Right atrium auricular region (tissue), 2 donors: ENCODE results near the gene UBE2D3. TPM values are rescaled to one million over a fixed set of nuclear protein-coding genes. Genes with fewer than 3 reads are reported as not detected.

ENCODE experiments used
- DNase-seq: peaks from one replicate; pipeline ENCODE4 v3.0.0-alpha.2; 2019; ENCODE audit warnings: low spot score
- H3K27ac ChIP-seq, 2 donors: fragments of 200-600 bp; sonication (generic); 1 replicate in 1 of 2; 2 replicates in 1 of 2; pipeline ENCODE4 v1.5.1; 2016 to 2019
- H3K27me3 ChIP-seq, 2 donors: fragments of 200-600 bp; sonication (generic); one replicate each; pipeline versions ENCODE4 v1.5.1 to v1.6.0; 2017 to 2019
- H3K36me3 ChIP-seq: fragments of 200-600 bp; sonication (generic); one replicate; pipeline ENCODE4 v1.5.1; 2016
- H3K4me1 ChIP-seq, 2 donors: fragments of 200-600 bp; sonication (generic); one replicate each; pipeline versions ENCODE4 v1.5.1 to v1.6.0; 2017 to 2019
- H3K4me3 ChIP-seq, 2 donors: fragments of 200-600 bp; sonication (generic); 1 replicate in 1 of 2; 2 replicates in 1 of 2; pipeline ENCODE4 v1.5.1; 2017 to 2019; ENCODE audit warnings: mild to moderate bottlenecking in 1 of 2, moderate library complexity in 1 of 2
- H3K9me3 ChIP-seq, 2 donors: fragments of 200-600 bp; sonication (generic); one replicate each; pipeline ENCODE4 v1.5.1; 2019
- CTCF ChIP-seq, 2 donors: fragments of 200-600 bp; sonication (generic); IDR thresholded peaks; one replicate each; pipeline ENCODE4 v1.5.1; 2019; ENCODE audit warnings: antibody characterized with exemption in 2 of 2
- total RNA-seq, 2 donors: library from RNA; depleted of rRNA; stranded (reverse); fragments of >200 nt; gene quantifications; one replicate each; pipeline ENCODE4 v1.1.0, GENCODE V29; 2016

UBE2D3 gene
- total RNA-seq, 2 donors from 2014 or later = 288 to 322 TPM

- Histone ChIP-seq H3K36me3 (peaks cover 74% of the 10 kb centered on the region), H3K27me3 (no peaks in the 10 kb centered on the region), H3K9me3 (no peaks in the 10 kb centered on the region), H3K27ac (no peak overlapping the region), H3K4me1 (no peaks in the 10 kb centered on the region), H3K4me3 (no peak overlapping the region)
- DNase-seq = no peak
- TF ChIP-seq CTCF (IDR thresholded peaks at IDR 0.05) = no peak
Measured at GRCh38 chr4:102794999-102795398, 32.4 kb downstream of the UBE2D3 start.

GRCh38 chr4:102792361-102792936 lies 34.9 kb downstream of the UBE2D3 start:
- Histone ChIP-seq H3K9me3 (peaks cover 0 to 5% of the 10 kb centered on the region in 2 donors), H3K4me3 (no peak overlapping the region), H3K27me3 (no peaks in the 10 kb centered on the region), H3K27ac (no peak overlapping the region), H3K4me1 (no peaks in the 10 kb centered on the region), H3K36me3 (peaks cover 49% of the 10 kb centered on the region)
- no peak for TF ChIP-seq CTCF (IDR thresholded peaks at IDR 0.05)
- DNase-seq = no peak

DNA sequence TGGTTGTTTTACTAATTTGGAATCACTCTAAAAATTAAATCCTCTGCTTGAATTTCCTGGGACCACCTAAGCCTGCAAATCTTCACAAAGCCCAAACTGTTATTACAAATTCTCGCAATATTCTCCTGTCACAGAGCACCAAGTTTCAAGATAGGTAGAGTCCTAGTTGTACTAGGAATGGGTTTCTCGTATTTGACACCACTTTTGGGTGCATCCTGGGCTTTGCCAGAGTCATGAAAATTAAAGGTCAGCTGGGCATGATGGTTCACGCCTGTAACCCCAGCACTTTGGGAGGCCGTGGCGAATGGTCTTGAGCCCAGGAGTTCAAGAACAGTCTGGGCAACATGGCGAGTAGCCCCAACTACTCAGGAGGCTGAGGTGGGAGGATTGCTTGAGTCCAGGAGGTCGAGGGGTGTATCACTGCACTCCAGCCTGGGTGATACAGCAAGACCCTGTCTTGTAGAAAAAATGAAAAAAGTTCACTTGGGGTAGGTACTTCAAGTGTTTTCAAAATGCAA lies 36.0 kb downstream of the UBE2D3 start:
- no peaks in the 10 kb centered on the region for H3K4me1 ChIP-seq
- no peak overlapping the region for H3K4me3 ChIP-seq
- H3K27ac ChIP-seq = no peak overlapping the region
- peaks cover 0 to 5% of the 10 kb centered on the region in 2 donors for H3K9me3 ChIP-seq
- no peak for TF ChIP-seq CTCF (IDR thresholded peaks at IDR 0.05)
- H3K27me3 ChIP-seq = no peaks in the 10 kb centered on the region
- peaks cover 38% of the 10 kb centered on the region for H3K36me3 ChIP-seq
- DNase-seq = no peak

DNA sequence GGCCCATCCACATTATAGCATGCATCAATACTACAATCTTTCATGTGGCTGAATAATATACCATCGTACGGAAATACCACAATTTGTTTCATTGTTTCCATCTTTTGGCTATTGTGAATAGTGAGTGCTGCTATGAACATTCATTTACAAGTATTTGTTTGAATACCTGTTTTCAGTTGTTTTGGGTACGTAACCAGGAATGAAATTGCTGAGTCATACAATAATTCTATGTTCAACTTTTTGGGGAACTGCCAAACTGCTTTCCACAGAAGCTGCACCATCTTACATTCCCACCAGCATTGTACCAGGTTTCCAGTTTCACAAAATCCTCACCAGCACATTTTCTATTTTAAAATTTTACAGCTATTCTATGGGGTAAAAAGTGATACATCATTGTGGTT lies 38.0 kb downstream of the UBE2D3 start:
- Histone ChIP-seq H3K4me3 (no peak overlapping the region), H3K27ac (no peak overlapping the region), H3K9me3 (peaks cover 0 to 5% of the 10 kb centered on the region in 2 donors), H3K4me1 (no peaks in the 10 kb centered on the region), H3K27me3 (no peaks in the 10 kb centered on the region), H3K36me3 (peaks cover 20% of the 10 kb centered on the region)
- no peak for DNase-seq
- no peak for TF ChIP-seq CTCF (IDR thresholded peaks at IDR 0.05)

DNA sequence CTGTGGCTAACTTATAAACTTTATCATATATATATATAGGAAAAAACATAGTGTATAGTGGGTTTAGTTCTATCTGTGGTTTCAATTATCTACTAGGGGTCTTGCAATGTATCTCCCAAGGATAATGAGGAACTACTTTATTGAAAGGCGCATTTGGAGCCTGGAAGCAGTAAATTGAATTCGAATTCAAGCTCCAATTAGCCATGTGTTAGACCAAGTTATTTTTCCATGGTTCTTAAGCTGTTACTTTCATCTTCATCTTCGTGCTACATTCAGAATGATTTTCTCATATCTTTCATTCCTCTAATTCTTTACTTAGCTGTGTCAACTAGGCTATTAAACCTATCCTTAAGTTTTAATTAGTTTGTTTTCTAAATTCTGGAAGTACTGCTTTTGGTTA lies 39.4 kb downstream of the UBE2D3 start:
- H3K27ac ChIP-seq = no peak overlapping the region
- TF ChIP-seq CTCF (IDR thresholded peaks at IDR 0.05) = no peak
- no peak for DNase-seq
- H3K9me3 ChIP-seq = peaks cover 0 to 5% of the 10 kb centered on the region in 2 donors
- H3K4me3 ChIP-seq = no peak overlapping the region
- H3K36me3 ChIP-seq = peaks cover 14% of the 10 kb centered on the region
- no peaks in the 10 kb centered on the region for H3K27me3 ChIP-seq
- no peaks in the 10 kb centered on the region for H3K4me1 ChIP-seq
